Breast epithelium (tissue), 4 donors: ENCODE data around the gene EFNA1. TPM values are rescaled to one million over a fixed set of nuclear protein-coding genes. Genes with fewer than 3 reads are reported as not detected.

Source experiments
- DNase-seq, 2 donors: peaks; one replicate each; pipeline ENCODE4 v3.0.0-alpha.2; 2019; ENCODE audit warnings: low spot score in 2 of 2
- H3K27ac ChIP-seq, 2 donors: fragments of 200-600 bp; sonication (generic) in 1 of 2; one replicate each; pipeline ENCODE4 v1.5.1; 2016 to 2019; ENCODE audit warnings: mild to moderate bottlenecking in 1 of 2
- H3K27me3 ChIP-seq, 2 donors: fragments of 200-600 bp; sonication (generic) in 1 of 2; one replicate each; pipeline versions ENCODE4 v1.5.1 to v1.6.0; 2017 to 2019; ENCODE audit warnings: control low read depth in 1 of 2, mild to moderate bottlenecking in 1 of 2
- H3K36me3 ChIP-seq: fragments of 200-600 bp; one replicate; pipeline ENCODE4 v1.5.1; 2019
- H3K4me1 ChIP-seq, 2 donors: fragments of 200-600 bp; sonication (generic); one replicate each; pipeline ENCODE4 v1.5.1; 2016 to 2019; ENCODE audit warnings: control low read depth in 1 of 2
- H3K4me3 ChIP-seq, 3 donors: fragments of 200-600 bp; sonication (generic); 1 replicate in 2 of 3; 2 replicates in 1 of 3; pipeline ENCODE4 v1.5.1; 2016 to 2019; ENCODE audit warnings: mild to moderate bottlenecking in 3 of 3, moderate library complexity in 2 of 3
- H3K9me3 ChIP-seq, 2 donors: fragments of 200-600 bp; sonication (generic) in 1 of 2; one replicate each; pipeline ENCODE4 v1.5.1; 2016 to 2019; ENCODE audit warnings: control low read depth in 1 of 2
- POLR2A ChIP-seq: fragments of 450-650 bp; IDR thresholded peaks from one replicate; pipeline ENCODE4 v1.6.1; 2016; ENCODE audit warnings: antibody characterized with exemption, mild to moderate bottlenecking, moderate library complexity
- POLR2AphosphoS5 ChIP-seq, 3 donors: sonication (generic); formaldehyde crosslinking; IDR thresholded peaks; one replicate each; pipeline ENCODE4 v1.6.1; 2017; ENCODE audit warnings: antibody characterized with exemption in 3 of 3
- intact Hi-C: fragments of 100-400 bp; cut with DNase I; formaldehyde crosslinking; loops from one replicate; pipeline ENCODE4 v1.15.1; 2023; ENCODE audit warnings: low total_unique reads
- total RNA-seq, 3 donors: library from RNA; depleted of rRNA; stranded (reverse); fragments of >200 nt; gene quantifications; one replicate each; pipeline ENCODE4 v1.1.0, GENCODE V29; 2016
- TF ChIP-seq, protein P1 (sequence below), 3 donors: fragments of 450-650 bp; IDR thresholded peaks; one replicate each; pipeline ENCODE4 v1.5.1; 2016 to 2017; ENCODE audit warnings: antibody characterized with exemption in 3 of 3, mild to moderate bottlenecking in 3 of 3, moderate library complexity in 3 of 3

The EFNA1 gene
- total RNA-seq, 3 donors from 2014 or later = 18.7 to 163 (median 120) TPM

DNA sequence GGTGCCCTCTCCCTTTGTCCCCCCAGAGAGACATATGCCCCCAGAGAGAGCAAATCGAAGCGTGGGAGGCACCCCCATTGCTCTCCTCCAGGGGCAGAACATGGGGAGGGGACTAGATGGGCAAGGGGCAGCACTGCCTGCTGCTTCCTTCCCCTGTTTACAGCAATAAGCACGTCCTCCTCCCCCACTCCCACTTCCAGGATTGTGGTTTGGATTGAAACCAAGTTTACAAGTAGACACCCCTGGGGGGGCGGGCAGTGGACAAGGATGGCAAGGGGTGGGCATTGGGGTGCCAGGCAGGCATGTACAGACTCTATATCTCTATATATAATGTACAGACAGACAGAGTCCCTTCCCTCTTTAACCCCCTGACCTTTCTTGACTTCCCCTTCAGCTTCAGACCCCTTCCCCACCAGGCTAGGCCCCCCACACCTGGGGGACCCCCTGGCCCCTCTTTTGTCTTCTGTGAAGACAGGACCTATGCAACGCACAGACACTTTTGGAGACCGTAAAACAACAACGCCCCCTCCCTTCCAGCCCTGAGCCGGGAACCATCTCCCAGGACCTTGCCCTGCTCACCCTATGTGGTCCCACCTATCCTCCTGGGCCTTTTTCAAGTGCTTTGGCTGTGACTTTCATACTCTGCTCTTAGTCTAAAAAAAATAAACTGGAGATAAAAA lies 40.7 kb upstream of the EFNA1 start:
- Histone ChIP-seq H3K36me3 (no peaks in the 10 kb centered on the region), H3K27ac (no peak overlapping the region), H3K27me3 (peaks cover 14% of the 10 kb centered on the region in 2 donors), H3K4me3 (no peak overlapping the region), H3K4me1 (peaks cover 15 to 20% of the 10 kb centered on the region in 2 donors), H3K9me3 (no peaks in the 10 kb centered on the region)
- no peak for TF ChIP-seq POLR2A
- TF ChIP-seq, protein P1, sequence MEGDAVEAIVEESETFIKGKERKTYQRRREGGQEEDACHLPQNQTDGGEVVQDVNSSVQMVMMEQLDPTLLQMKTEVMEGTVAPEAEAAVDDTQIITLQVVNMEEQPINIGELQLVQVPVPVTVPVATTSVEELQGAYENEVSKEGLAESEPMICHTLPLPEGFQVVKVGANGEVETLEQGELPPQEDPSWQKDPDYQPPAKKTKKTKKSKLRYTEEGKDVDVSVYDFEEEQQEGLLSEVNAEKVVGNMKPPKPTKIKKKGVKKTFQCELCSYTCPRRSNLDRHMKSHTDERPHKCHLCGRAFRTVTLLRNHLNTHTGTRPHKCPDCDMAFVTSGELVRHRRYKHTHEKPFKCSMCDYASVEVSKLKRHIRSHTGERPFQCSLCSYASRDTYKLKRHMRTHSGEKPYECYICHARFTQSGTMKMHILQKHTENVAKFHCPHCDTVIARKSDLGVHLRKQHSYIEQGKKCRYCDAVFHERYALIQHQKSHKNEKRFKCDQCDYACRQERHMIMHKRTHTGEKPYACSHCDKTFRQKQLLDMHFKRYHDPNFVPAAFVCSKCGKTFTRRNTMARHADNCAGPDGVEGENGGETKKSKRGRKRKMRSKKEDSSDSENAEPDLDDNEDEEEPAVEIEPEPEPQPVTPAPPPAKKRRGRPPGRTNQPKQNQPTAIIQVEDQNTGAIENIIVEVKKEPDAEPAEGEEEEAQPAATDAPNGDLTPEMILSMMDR (IDR thresholded peaks at IDR 0.05) = no peak
- no peak for DNase-seq
- intact Hi-C loops = no loop called here

DNA sequence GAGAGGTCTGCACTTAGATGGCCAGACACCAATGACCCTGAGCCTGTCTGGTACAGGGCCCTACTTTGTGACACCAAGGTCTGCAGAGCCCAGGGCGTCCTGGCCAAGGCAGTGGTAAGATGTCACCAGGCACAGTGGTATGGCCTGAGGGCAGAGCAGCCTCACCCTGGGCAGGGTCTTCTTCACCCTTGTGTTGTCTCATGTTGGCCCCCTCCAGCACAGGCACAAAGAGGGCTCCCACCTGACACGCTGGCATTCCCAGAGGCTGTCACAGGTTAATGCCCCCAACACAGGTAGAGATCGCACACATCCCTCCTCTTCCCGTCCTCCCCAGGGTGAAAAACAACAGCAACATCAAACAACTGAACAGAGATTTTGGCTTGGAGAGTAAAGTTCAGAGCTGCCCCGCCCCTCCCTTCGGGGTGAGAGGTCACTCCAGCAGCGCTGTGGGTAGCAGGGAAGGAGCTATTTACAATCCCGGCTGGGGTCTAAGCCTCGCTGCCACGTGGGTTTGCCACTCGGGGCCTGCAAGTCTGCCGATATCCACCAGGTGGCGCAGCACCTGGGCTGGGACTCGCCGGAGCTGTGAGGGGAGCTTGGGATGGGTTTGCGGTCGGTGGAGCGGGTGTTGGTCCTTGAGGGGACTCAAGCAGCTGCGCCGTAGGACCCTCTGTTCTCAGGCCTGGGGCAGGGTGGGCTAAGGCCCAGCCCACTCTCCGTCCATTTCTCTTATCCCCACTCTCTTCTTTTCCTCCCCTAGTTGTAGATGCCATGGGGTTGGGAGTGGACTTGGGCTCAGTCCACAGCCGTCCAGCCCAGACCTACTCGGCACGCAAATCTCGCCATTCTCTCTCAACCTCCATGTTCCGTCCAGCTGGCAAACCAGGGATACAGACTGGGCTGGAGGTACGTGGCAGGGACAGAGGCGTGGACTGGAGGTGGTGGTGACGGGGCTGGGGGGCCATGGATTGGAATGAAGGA lies 36.3 kb upstream of the EFNA1 start:
- Histone ChIP-seq H3K27ac (no peak overlapping the region), H3K36me3 (no peaks in the 10 kb centered on the region), H3K27me3 (no peaks in the 10 kb centered on the region), H3K9me3 (no peaks in the 10 kb centered on the region), H3K4me1 (peaks cover 0 to 10% of the 10 kb centered on the region in 2 donors), H3K4me3 (no peak overlapping the region)
- intact Hi-C loops = loop anchor here (5.0 kb wide), 1 partner anchor 76 kb away; no protein-coding TSS in a partner anchor
- TF ChIP-seq POLR2AphosphoS5 (IDR thresholded peaks at IDR 0.05) (peak in 2 of 3 donors; percentile 11 to 53), POLR2A (no peak)
- TF ChIP-seq, protein P1 (IDR thresholded peaks at IDR 0.05) = peak; percentile 95 to 98 (median 97)
- DNase-seq = peak in 1 of 2 donors; percentile 78

DNA sequence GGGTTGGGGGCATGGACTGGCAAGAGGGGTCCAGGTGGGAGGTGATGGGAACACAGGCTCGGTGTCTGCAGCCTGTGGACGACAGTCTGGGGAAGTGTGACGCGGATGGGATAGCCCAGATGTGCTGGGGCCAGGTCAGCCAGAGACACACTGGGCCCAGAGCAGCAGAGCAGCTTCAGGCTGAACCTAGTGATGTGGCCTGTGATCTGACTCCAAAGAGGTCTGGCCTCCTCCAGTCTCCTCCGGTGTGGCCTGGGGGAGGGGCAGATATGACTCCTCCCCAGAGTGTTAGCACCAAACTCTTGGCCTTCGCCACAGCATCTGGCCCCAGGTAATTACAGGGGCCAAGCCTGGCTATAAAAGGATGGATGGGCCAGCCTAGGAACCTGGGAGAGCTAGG lies 35.5 kb upstream of the EFNA1 start:
- Histone ChIP-seq H3K4me1 (peaks cover 0 to 10% of the 10 kb centered on the region in 2 donors), H3K27me3 (no peaks in the 10 kb centered on the region), H3K4me3 (no peak overlapping the region), H3K9me3 (no peaks in the 10 kb centered on the region), H3K36me3 (no peaks in the 10 kb centered on the region), H3K27ac (no peak overlapping the region)
- intact Hi-C loops = loop anchor here (5.0 kb wide), 1 partner anchor 75 kb away; no protein-coding TSS in a partner anchor
- TF ChIP-seq, protein P1 (IDR thresholded peaks at IDR 0.05) = no peak
- no peak for TF ChIP-seq POLR2AphosphoS5 (IDR thresholded peaks at IDR 0.05)
- TF ChIP-seq POLR2A = no peak
- DNase-seq = no peak

DNA sequence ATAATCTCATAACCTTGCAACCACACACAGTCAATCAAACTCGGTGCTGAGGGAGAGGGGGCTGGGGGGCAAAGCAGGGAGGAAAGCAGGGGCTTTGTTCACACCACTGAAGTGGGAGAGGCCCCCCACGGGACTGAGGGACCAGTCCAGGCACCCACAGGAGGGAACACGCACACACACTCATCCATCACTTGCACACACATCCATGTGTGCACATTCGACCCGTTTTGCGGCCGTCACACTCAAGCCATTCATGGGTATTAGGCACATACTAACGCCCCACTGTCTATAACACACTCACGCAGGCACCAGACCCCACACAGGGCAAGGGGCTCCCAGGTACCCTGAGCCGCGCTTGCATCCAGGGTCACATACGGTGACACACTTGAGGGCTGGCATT lies 35.0 kb upstream of the EFNA1 start:
- TF ChIP-seq, protein P1 (IDR thresholded peaks at IDR 0.05) = no peak
- TF ChIP-seq POLR2A (no peak), POLR2AphosphoS5 (IDR thresholded peaks at IDR 0.05) (no peak)
- Histone ChIP-seq H3K27ac (no peak overlapping the region), H3K27me3 (no peaks in the 10 kb centered on the region), H3K9me3 (no peaks in the 10 kb centered on the region), H3K36me3 (no peaks in the 10 kb centered on the region), H3K4me3 (no peak overlapping the region), H3K4me1 (peaks cover 0 to 10% of the 10 kb centered on the region in 2 donors)
- no peak for DNase-seq
- intact Hi-C loops = loop anchor here (5.0 kb wide), 1 partner anchor 75 kb away; no protein-coding TSS in a partner anchor
